GM12892 (cell line): ENCODE measurements around the gene C2CD3.

Experiments used
- POLR2A ChIP-seq: IDR thresholded peaks from 2 replicates; pipeline ENCODE4 v1.6.1; 2011; ENCODE audit warnings: low read depth, low read length, control low read depth
- POLR2AphosphoS5 ChIP-seq: IDR thresholded peaks from 2 replicates; pipeline ENCODE4 v1.6.1; 2011; ENCODE audit warnings: low read depth, low read length, control low read depth

DNA sequence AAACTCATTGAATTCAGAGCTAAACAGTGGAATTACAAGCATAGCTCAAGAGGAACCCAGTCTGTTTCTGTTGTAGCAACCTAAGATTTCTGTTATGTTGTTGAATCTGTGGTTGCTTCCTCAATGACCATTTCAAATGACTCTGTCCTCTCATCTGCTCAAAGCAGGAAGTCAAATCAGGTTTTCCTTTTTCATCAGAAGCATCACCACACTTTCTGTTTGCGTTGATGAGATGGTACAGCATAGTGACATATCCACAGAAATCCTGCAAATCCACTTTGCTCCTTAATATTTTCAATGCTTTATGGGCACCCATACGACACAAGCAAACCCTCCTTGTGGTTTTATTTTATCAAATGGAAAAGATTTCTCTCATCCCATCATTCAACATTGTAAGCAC lies 175.6 kb downstream of the C2CD3 start:
- TF ChIP-seq POLR2A: no peak
- no peak for TF ChIP-seq POLR2AphosphoS5
